GM23248 (cell line): ENCODE results near the gene DDRGK1. TPM values are rescaled to one million over a fixed set of nuclear protein-coding genes. Genes with fewer than 3 reads are reported as not detected.

ENCODE experiments used
- DNase-seq: peaks from one replicate; pipeline ENCODE4 v3.0.0-alpha.2; 2015
- H2AFZ ChIP-seq: fragments of 200-600 bp; sonication (generic); 2 replicates; pipeline ENCODE4 v1.6.1; 2016; ENCODE audit warnings: antibody characterized with exemption
- H3F3A ChIP-seq: fragments of 200-600 bp; sonication (generic); 2 replicates; pipeline ENCODE4 v1.6.1; 2016; ENCODE audit warnings: mild to moderate bottlenecking, antibody characterized with exemption, mixed run types; ENCODE audit not compliant: insufficient read depth
- H3K27ac ChIP-seq: fragments of 200-600 bp; sonication (generic); 2 replicates; pipeline ENCODE4 v1.5.1; 2016; ENCODE audit warnings: mild to moderate bottlenecking
- H3K27me3 ChIP-seq: fragments of 200-600 bp; sonication (generic); replicated peaks from 2 replicates; pipeline ENCODE4 v1.6.1; 2016; ENCODE audit warnings: mild to moderate bottlenecking; ENCODE audit not compliant: insufficient read depth
- H3K36me3 ChIP-seq: fragments of 200-600 bp; sonication (generic); 2 replicates; pipeline ENCODE4 v1.6.1; 2016; ENCODE audit warnings: low read depth, mild to moderate bottlenecking
- H3K4me1 ChIP-seq: fragments of 200-600 bp; sonication (generic); 2 replicates; pipeline ENCODE4 v1.6.1; 2016; ENCODE audit warnings: mild to moderate bottlenecking; ENCODE audit not compliant: insufficient read depth
- H3K4me2 ChIP-seq: fragments of 200-600 bp; sonication (generic); one replicate; pipeline ENCODE4 v1.6.1; 2016; ENCODE audit warnings: mild to moderate bottlenecking; ENCODE audit not compliant: unreplicated experiment
- H3K4me3 ChIP-seq: fragments of 200-600 bp; sonication (generic); 2 replicates; pipeline ENCODE4 v1.5.1; 2016; ENCODE audit warnings: mild to moderate bottlenecking
- H3K79me2 ChIP-seq: fragments of 200-600 bp; sonication (generic); 2 replicates; pipeline ENCODE4 v1.6.1; 2016; ENCODE audit warnings: mild to moderate bottlenecking; ENCODE audit not compliant: insufficient read depth
- H3K9ac ChIP-seq: fragments of 200-600 bp; sonication (generic); 2 replicates; pipeline ENCODE4 v1.6.1; 2016; ENCODE audit warnings: mild to moderate bottlenecking
- H3K9me2 ChIP-seq: fragments of 200-600 bp; sonication (generic); 2 replicates; pipeline ENCODE4 v1.6.1; 2016; ENCODE audit warnings: mixed run types, mild to moderate bottlenecking, moderate library complexity; ENCODE audit not compliant: insufficient read depth
- H3K9me3 ChIP-seq: fragments of 200-600 bp; sonication (generic); one replicate; pipeline ENCODE4 v1.6.1; 2017; ENCODE audit warnings: low read depth
- H4K20me1 ChIP-seq: fragments of 200-600 bp; sonication (generic); 2 replicates; pipeline ENCODE4 v1.6.0; 2016; ENCODE audit not compliant: insufficient read depth
- EZH2 ChIP-seq: fragments of 200-600 bp; sonication (generic); IDR thresholded peaks from 2 replicates; pipeline ENCODE4 v1.6.1; 2018; ENCODE audit warnings: antibody characterized with exemption, mild to moderate bottlenecking; ENCODE audit not compliant: insufficient read depth, poor library complexity, severe bottlenecking
- EZH2phosphoT487 ChIP-seq: fragments of 200-600 bp; sonication (generic); IDR thresholded peaks from 2 replicates; pipeline ENCODE4 v1.6.1; 2018; ENCODE audit warnings: antibody characterized with exemption, moderate library complexity, mild to moderate bottlenecking, low read depth; ENCODE audit not compliant: insufficient read depth
- WGBS, 2 experiments: methylation state at CpG; one replicate each; pipeline ENCODE4 v1.1.6; 2015 to 2017; ENCODE audit warnings: low lambda C conversion rate in 2 of 2, low coverage in 1 of 2; ENCODE audit errors: missing lambda C conversion rate in 2 of 2; 5-methylcytosine and 5-hydroxymethylcytosine counted together
- in situ Hi-C: fragments of 300-500 bp; cut with MboI; formaldehyde crosslinking; loops from 2 replicates; pipeline ENCODE4 v1.15.0; 2020
- polyA plus RNA-seq: library from polyadenylated mRNA; unstranded; fragments of >200 nt; fragmentation: Nextera tagmentation; extraction: Ambion mirVana; gene quantifications from 2 replicates; pipeline ENCODE4 v1.2.1, GENCODE V29; 2016
- total RNA-seq: library from RNA; depleted of rRNA; stranded (reverse); fragments of >200 nt; shearing (Covaris generic); gene quantifications from 2 replicates; pipeline ENCODE4 v1.2.3, GENCODE V29; 2014

The DDRGK1 gene
- total and polyA plus RNA-seq, 2 experiments from 2014 or later: 50.8 to 55.9 TPM

DNA sequence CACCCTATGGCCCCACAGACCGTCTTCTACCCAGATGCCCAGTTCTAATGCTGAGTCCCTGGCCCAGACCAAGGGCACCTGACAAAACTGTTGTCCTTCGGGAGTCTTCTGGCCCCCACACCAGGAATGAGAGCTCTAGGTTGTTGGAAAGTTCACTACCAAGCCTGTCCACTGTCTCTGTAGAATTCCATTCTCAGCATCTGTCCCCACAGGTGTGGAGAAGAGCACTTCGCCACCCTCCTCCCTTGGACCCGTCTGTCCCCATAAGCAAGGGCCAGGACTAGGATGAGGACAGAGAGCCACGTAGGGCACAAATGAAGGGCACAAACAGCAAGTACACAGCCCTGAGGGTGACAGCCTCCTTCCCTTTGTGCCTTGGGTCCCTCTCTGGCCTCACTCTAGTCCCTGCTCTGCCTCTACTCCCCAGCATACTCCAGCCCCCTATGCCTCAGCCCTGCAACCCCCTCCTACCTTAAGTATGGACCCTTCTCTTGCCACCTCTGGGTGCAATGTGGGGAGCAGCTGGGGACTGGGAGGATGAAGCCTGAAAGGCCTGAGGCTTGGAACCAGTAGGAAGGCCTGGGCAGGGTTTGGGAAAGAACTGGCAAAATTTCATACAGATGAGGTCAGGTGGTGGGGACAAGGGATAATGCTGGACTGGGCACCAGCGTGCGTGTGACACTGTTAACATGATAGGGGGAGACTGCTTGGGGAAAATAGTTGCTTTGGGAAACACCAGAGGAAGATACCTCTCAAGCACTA is 35.5 kb downstream of the DDRGK1 start:
- WGBS, 2 experiments: 80 to 91% methylated on average over 7 of the region's 7 CpGs
- Histone ChIP-seq H4K20me1 (no peaks in the 10 kb centered on the region), H3K9ac (no peak overlapping the region), H3K79me2 (no peaks in the 10 kb centered on the region), H3K36me3 (no peaks in the 10 kb centered on the region), H3F3A (no peaks in the 10 kb centered on the region; the same call in 1 of the 2 replicates), H3K27me3 (no peaks in the 10 kb centered on the region), H3K4me3 (no peak overlapping the region), H3K4me1 (no peaks in the 10 kb centered on the region), H2AFZ (no peak overlapping the region), H3K27ac (no peak overlapping the region), H3K9me3 (no peaks in the 10 kb centered on the region), H3K9me2 (no peaks in the 10 kb centered on the region), H3K4me2 (no peak overlapping the region)
- no peak for DNase-seq
- TF ChIP-seq EZH2phosphoT487 (no peak), EZH2 (no peak)
- in situ Hi-C loops: no loop called here

DNA sequence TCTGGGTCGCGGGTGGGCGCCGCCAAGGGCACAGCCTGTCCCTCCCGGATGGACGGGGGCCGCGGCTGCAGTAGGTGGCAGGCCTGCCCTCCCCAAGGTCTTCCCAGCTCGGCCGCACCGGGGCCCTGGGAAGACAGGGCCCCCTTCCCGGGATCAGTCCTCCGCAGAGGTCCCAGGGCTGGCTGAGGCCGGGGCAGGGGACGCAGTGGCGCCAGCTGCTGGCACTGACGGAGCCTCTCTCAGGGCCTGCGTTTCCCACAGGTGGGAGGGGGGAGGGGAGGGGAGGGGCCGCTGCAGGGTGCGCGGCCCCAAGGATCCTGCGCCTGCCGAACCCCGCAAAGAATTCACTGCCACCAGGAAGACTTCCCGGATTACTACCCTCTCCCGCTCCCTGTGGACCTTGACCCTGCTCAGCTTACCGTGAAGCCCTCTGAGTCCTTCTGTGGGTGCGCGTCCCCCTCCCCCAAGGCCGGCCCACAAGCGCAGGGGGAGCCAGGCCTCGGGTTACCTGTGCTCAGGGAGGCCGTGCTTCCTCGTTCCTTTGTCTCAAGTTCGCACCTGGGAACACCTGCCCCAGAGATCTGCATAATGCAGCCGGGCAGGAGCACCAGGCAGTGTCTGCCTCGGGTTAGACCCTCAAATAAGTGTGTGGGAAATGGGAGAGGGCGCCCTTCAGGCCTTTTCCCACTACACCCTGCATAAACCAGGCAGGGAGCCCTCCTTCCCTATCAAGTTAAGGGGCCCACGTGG is 36.2 kb downstream of the DDRGK1 start:
- Histone ChIP-seq H4K20me1 (no peaks in the 10 kb centered on the region), H3K4me1 (no peaks in the 10 kb centered on the region), H3K9ac (no peak overlapping the region), H3K36me3 (no peaks in the 10 kb centered on the region), H3K9me2 (no peaks in the 10 kb centered on the region), H2AFZ (no peak overlapping the region), H3F3A (no peaks in the 10 kb centered on the region), H3K4me2 (no peak overlapping the region), H3K9me3 (no peaks in the 10 kb centered on the region), H3K4me3 (no peak overlapping the region), H3K27me3 (no peaks in the 10 kb centered on the region), H3K27ac (no peak overlapping the region), H3K79me2 (no peaks in the 10 kb centered on the region)
- TF ChIP-seq EZH2 (no peak), EZH2phosphoT487 (no peak)
- WGBS, 2 experiments: 25 to 34% methylated on average over 24 to 32 of the region's 39 CpGs
- in situ Hi-C loops: no loop called here
- DNase-seq: no peak

DNA sequence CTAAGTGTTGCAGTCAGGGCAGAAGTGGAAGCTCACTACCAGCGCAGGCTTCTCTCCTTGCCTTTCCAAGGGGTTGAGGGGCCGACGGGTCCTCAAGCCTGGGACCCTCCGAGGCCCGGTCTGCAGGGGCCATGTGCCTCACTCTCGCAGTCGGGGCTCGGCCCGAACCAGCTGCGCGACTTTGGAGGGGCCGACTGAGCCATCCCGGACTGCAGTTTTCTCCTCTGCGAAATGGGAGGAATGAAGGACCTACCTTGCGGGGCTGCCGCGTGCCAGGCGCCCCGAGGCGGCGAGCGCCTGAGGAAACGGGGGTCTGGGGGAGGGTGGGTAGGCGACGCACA is 36.8 kb downstream of the DDRGK1 start:
- WGBS, 2 experiments: 53 to 63% methylated on average over 19 to 25 of the region's 25 CpGs
- no peaks in the 10 kb centered on the region for H3K9me2 ChIP-seq
- H3K4me1 ChIP-seq: no peaks in the 10 kb centered on the region
- no peaks in the 10 kb centered on the region for H4K20me1 ChIP-seq
- H3K27ac ChIP-seq: no peak overlapping the region
- no peaks in the 10 kb centered on the region for H3K27me3 ChIP-seq
- DNase-seq: no peak
- H3K9me3 ChIP-seq: no peaks in the 10 kb centered on the region
- in situ Hi-C loops: no loop called here
- H3F3A ChIP-seq: no peaks in the 10 kb centered on the region
- no peaks in the 10 kb centered on the region for H3K36me3 ChIP-seq
- TF ChIP-seq EZH2 (no peak), EZH2phosphoT487 (no peak)
- H3K79me2 ChIP-seq: no peaks in the 10 kb centered on the region
- H3K4me2 ChIP-seq: no peak overlapping the region
- no peak overlapping the region for H3K9ac ChIP-seq
- no peak overlapping the region for H3K4me3 ChIP-seq
- H2AFZ ChIP-seq: no peak overlapping the region

DNA sequence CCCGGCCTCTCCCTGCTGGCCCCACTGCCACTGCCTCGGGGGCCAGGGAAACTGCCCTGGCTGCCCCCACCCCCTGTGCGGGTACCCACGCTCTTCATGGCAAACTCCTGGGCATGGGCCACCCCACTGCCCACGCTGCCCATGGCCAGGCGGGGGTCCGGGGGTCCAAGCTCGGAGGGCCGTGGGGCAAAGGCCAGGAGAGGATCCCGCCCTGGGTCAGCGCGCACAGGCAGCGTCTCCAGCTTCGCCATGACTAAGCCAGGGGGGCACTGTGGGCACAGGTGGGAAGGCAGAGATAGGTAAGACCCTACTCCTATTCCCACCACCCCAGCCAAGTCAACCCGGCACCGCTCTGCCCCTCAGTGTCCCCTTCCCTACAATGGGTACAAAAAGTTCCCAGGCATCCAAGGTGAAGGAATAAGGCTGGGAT is 37.6 kb downstream of the DDRGK1 start:
- no peaks in the 10 kb centered on the region for H3K79me2 ChIP-seq
- H3K9me3 ChIP-seq: no peaks in the 10 kb centered on the region
- H3F3A ChIP-seq: no peaks in the 10 kb centered on the region
- H3K36me3 ChIP-seq: no peaks in the 10 kb centered on the region
- no peak overlapping the region for H2AFZ ChIP-seq
- H3K9me2 ChIP-seq: no peaks in the 10 kb centered on the region
- H4K20me1 ChIP-seq: no peaks in the 10 kb centered on the region
- H3K27ac ChIP-seq: no peak overlapping the region
- no peak overlapping the region for H3K4me2 ChIP-seq
- 87 to 94% methylated on average over 15 of the region's 16 CpGs for WGBS, 2 experiments
- H3K4me3 ChIP-seq: no peak overlapping the region
- H3K27me3 ChIP-seq: no peaks in the 10 kb centered on the region
- in situ Hi-C loops: no loop called here
- H3K4me1 ChIP-seq: no peaks in the 10 kb centered on the region
- no peak overlapping the region for H3K9ac ChIP-seq
- no peak for DNase-seq
- TF ChIP-seq EZH2: no peak
- TF ChIP-seq EZH2phosphoT487: no peak
